HS-27A (cell line): Measurements from ENCODE around the gene TMEM108.
A peak's percentile ranks its signal among the peaks of the same experiment; 100 is the strongest.

ENCODE experiments used
- DNase-seq: peaks from one replicate; pipeline ENCODE4 v3.0.0-alpha.2; 2012; ENCODE audit warnings: low read depth, missing footprints

TMEM108 gene

DNA sequence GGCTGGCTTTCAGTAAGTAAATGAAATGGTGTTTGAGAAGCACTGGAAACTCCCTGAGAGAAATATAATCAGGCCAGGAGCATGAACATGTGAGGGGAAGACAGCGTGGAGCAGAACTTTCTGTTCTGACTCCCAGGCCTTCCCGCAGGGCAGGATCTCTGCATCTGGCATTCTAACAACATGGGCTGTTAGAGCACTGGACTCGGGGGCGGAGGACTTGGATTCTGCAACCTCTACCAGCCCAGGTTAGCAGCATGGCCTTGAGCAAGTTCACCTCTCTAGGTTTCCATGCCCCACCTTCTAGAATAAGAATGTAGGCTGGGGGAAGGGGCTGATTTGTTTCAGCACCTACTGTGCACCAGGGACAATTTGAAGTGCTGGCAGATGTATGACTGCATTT is 349.1 kb downstream of the TMEM108 start:
- no peak for DNase-seq

DNA sequence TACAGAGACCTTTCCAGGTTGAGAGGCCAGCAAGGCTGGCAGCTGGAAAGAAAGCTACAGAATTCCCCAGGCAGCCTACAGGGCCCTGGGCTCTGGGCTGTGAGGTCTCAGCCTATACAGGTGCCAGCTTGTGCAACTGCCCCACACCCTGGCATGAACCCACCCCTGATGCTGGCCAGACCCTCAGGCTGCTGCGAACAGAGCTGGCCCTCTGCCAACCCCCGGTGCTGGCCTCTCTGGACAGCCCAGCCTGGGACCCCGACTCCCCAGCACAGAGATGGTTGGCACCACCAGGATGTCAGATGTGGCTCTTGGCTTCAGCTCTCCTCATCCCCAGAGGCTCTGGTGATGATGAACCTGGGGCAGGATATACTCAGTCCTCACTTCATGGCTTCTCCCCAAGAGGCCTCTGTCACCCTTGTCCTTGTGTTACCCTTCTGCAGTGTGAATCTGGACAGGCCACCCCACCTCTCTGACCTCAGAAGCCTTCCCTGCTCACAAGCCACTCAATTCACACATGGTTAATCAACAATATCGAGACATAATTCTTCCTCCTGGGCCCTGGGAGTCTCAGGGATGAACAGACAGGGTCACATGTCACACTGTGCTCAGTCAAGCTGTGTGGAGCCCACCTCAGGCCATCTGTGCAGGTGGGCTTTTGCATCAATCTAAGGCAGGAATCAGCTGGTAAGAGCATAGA is 350.7 kb downstream of the TMEM108 start:
- no peak for DNase-seq

DNA sequence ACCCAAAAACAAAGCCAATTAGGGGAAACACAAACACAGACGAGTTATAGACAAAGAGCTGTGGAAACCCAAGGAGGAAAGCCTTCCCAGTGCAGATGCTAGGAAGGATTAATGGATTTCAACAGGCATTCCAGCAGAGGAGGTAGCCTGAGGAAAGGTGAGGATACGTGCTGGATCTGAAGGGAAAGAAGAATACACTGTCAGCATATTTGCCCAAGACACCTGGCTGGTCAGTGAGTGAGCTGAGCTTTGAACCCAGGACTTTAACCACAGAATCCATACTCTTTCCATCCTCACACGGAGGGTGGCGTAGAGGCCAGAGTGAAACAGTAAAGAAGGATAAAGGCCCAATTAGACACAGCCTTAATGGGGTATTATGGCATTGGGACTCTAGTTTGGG is 352.5 kb downstream of the TMEM108 start:
- DNase-seq = no peak

DNA sequence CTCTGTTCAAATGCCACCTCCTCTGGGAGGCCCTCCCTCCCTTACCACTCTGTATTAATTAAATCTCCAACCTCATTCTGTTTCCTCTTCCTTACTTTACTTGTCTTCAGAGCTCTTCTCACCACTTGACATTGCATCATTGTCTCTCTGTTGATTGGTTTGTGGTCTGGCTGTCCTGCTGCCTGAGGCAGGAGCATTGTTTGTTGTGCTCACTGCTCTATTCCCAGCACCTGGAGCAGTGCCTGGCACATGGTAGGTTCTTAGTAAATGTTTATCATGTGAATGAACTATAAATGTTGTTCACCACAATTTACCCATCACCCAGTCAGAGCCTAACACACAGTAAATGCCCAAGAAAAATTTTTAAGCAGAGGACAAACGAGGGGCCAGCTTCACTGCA is 355.0 kb downstream of the TMEM108 start:
- no peak for DNase-seq

DNA sequence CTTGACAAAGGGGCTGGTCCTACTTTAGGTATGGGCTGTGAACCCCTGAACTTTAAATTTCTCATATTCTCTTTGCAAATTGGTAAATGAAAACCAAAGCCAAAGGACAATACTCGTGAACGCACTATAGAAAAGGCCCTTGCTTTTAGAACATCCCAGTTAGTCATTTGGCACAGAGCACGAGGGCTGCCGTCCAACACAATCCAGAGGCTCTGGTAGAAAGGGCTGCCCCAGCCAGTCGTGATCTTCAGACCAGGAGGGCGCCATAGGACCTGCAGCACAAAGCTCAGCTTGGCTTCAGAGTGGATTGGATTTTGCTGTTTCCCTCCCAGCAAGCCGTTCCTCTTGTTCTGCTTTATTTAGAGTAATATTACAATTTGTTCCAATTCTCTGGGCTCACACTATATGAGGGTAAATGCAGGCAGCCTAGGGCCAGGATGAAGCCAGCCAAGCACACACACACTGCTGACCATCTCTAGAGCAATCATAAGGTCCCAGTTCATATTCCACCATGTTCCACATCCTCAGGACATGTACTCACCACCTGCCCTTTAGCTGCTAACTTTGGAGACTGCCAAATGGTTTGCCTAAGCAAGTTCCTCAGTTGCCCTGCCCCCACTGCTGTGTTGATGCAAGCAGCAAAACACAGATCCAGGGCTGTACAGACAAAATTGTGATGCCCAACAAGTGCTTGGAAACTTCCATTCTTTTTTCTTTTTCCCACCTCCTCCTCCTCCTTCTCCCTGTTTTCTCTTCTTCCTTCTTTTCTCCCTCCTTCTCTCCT is 355.7 kb downstream of the TMEM108 start:
- no peak for DNase-seq

DNA sequence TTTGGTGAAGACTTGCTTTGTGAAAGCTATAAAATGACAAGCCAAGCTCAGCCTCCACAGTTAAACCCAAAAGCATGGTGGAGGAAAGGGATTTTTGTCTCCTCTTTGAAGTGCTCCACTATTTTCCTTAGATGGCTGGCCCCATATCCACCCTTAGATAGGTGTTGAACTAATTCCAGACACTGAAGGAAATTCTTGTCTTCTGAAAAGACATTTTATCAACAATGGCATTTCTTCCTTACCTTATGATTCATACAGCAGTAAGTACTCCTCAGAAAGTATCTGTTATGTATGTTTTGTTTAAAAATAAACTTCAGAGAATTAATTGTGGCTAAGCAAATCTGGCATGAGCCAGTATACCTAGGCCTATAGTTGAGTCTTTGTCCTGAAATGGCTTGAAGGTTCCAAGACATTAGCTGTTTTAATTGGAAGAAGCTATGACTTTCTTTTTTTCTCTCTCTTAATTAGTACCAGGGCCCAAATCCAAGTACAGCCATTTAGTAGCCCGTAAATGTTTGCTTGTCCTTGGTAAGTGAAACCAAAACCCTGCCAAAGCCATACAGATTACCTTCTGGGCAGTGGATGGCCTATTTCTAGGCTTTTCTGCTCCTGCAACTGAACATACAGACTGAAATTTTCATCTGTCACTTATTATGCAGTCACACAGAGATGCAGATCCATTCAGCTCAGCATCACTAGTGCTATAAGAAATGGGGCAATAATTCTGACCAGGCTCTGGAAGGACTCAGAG is 356.5 kb downstream of the TMEM108 start:
- no peak for DNase-seq

DNA sequence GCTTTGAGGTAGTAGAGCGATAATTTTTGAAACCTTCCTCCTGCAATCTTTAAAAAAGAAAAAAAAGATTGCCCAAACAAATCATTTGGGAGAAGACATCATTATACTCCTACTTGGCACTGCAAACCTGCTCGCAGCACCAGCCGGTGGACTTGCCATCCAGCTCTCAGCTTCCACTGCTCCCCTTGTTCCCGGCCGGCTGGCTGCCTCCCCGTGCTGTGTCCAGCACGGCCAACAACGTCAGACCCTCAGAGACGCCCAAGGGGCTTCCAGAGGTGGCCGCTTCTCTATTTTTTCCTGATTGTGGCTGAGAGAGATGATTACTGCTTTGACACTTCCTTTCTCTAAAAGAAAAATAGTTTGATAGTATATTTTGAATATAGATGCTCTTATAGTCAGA is 358.7 kb downstream of the TMEM108 start:
- DNase-seq = no peak

DNA sequence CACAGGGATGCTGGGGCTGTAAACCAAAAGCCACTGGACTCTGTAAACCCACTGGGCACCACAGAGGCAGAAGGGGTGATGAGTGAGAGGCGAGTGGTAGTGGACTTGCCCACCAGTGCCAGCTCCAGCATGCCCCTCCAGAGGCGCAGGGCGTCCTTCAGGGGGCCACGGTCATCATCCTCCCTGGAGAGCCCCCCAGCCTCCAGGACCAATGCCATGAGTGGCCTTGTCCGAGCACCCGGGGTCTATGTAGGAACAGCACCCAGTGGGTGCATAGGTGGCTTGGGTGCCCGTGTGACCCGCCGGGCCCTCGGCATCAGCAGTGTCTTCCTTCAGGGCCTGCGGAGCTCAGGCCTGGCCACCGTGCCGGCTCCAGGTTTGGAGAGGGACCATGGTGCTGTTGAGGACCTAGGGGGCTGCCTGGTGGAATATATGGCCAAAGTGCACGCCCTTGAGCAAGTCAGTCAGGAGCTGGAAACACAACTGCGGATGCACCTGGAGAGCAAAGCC is 361.9 kb downstream of the TMEM108 start, which contains the start of gene BFSP2:
Gene BFSP2 (plus strand): TSS at position 51 of the 510 bp plus-strand sequence. CDS start 28 bp downstream, at position 79.
- no peak for DNase-seq

DNA sequence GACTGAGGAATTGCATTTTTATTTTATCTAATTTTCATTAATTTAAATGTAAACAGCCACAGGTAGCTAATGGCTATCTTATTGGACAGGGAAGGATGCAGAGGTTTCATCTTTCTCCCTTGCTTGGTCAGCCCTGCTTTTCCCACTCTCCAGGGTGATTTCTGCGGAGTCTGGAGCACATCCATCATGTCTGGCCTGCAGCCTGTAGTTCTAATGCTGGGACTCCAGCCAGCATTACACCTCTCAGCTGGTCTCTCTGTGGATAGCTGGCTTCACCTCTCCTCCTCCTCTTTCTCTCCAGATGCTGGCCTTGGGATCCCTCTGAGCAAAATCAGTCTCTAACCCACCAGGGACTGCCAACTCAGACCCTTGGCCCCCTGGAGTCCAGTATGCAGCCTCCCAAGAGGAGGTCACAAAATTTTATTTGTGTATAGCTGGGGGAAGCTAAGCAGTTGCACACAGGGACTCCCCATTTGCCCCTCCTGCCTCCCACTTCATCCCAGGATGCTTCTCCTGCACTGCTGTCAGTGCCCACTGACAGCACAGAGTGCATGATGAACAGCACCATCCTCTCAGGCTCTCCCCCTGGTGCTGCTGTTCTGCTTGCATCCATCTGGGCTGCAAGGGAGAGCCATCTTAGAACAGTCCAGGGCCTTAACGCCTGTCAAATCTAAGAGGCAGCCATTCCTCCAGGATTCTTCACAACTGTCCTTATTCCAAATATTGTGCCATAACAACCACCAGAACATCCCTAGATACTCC is 363.4 kb downstream of the TMEM108 start:
- DNase-seq = no peak

DNA sequence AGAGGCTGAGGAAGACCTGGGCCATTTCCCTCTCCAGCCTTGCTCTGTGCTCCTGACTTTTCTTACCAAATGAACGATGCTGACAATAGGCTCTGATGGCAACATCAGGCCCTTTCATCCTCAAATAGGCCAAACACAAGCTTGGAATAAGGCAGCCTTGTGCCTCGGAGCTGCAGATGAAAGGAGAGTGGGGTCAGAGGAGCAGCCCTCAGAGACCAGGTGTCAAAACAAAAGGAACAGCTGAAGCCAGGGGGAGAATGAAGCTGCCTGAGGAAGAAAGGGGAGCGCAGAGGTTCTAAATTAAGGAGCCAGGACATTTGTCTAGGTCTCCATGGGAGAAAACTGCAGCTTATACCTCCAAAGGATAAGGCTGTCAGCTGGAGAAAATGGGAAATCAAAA is 366.7 kb downstream of the TMEM108 start:
- DNase-seq = no peak

DNA sequence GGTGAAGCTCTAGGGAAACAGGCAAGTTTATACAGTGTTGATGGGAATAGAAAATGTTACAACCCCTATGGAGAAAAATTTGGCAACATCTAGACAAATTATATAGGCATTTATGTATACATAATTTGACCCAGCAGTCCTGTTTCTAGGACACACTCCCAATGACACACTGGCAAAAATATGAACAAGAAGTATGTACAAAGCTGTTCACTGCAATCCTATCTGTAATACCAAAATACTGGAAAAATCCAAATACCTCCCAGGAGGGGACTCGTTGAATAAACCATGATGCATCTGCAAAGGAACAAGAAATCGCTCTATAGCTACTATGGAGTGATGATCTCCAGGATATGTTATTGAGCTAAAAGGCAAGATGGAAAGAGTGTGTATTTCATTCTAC is 370.2 kb downstream of the TMEM108 start:
- peak; percentile 47 for DNase-seq

DNA sequence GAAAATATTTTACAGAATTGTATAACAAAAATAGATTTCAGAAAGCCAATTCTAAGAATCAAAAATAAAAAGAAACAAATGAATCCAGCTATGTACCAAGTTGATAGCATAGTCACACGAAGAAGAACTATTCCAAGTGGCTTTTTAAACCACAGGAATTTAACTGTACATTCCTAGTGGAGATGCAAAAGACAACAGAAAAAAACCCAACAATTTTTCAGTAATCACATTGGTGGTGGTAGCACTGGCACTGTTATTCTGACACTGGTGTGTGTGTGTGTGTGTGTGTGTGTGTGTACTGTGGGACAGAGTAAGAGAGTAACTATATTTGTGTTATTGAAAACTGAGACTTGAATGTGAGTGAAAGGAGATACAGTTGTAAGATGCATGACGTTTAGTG is 370.8 kb downstream of the TMEM108 start:
- peak; percentile 69 for DNase-seq

DNA sequence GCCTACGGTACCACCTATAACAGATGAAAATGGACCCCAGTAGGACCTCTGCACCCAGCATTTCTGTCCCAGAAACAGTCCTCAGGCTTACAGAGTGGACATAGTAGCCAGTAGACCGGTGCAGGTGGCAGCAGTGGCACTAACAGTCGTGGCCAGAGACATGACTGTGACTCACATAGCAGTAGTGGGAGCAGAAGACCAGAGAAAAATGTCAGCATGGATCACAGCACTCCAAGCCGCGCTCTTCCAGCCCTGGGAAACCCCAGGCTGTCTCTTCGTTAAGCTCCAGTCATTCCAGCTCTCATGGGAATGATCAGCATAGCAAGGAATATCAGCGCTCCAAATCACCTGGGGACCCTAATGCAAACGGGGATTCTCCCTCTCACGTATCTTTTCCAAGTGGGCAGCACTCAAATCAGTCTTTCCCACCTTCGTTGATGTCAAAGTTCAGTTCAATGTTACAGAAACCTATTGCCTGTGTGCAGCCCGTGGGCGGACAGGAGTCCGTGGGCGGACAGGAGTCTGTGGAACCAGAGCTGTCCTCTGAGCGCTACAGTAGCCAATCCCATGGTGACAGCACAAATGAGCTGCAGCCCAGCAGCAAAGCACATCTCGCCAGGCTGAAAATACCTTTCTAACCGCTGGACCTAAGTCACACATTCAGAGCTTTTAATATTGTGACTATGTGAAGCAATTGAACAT is 372.2 kb downstream of the TMEM108 start:
- no peak for DNase-seq

DNA sequence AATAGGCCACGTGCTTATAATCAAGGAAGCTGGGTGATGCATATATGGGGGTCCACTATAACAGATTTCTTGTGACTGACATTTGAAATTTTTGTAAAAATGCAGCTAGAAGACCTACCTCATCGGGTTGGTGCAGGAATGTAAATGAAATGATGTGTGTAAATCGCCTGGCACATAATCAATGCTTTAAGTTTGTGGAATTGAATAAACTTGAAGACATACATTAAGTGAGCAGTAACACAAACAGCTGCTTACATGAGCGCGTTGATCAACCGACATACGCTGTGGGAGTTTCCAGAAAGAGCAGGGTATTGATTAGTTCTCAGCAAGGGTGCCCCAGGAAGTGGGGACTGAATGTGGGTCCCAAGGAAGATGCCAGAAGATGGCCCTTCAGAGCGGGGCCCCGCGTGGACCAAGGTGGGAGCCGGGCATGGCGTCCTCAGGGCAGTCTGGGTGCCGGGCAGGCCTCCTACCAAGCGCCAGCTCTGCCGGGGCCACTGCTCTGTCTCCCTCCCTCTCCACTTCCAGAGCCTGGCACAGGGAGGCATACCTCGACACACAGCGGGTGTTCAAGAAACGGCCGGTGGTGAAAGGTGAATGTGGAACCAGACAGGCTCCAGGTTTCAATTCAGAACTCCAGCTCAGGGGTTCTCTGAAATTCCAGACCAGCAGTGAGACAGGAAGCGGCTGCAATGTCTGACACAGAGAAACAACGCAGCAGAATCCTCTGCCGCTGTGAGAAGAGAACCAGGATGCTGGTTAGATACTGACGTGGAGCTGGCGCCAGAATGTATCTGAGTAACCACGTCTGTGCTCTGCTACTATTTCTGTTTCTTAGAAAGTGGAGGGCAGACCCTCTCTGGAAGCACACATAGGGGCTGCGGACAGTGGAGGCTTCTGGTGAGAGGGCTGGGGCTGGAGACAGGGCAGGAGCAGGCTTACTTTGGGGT is 374.3 kb downstream of the TMEM108 start:
- no peak for DNase-seq

DNA sequence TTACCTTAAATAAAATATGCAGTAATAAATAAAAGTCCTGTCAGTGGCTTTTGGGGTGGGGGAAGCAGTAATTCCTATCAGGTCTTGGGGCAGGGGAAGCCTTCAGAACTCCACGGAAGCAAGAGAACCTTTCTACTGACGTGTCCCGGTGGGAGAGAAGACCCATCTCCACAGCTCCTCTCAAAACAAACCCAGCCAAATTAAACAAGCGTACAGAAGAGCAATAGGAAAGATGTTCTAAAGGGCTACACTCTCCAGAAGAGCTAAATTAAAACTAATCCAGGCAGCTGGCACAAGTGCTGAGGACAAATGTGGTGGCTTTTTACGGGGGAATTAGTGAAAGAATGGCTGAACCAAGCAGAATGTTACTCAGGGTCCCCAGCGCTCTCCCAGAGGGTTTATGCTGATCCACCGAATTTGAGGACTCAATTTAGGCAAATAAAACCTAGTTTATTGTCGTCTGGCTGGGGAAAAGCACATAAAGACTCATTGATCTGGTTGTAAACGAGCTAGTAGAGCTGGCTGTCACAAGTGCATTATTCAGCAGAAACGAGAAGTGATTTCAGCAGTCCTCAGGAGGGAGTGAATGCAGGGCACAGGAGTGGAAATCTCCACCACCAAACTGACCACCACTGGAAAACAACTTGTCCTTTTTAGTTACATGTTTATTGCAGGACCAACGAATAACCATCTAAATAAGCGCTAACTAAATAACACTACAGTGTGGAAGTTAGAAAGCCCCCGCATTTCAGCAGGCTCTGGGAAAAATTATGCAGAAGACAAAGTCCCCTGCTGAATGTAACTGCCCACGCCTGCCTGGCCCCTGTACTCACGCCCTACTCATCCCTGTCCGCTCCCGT is 375.2 kb downstream of the TMEM108 start:
- no peak for DNase-seq

DNA sequence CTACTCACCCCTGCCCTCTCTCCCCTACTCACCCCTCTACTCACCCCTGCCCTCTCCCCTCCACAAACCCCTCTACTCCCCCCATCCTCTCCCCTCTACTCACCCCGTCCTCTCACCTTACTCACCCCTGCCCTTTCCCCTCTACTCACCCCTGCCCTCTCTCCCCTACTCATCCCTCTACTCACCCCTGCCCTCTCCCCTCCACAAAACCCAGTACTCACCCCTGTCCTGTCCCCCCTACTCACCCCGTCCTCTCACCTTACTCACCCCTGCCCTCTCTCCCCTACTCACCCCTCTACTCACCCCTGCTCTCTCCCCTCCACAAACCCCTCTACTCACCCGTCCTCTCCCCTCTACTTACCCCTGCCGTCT is 375.8 kb downstream of the TMEM108 start:
- no peak for DNase-seq

DNA sequence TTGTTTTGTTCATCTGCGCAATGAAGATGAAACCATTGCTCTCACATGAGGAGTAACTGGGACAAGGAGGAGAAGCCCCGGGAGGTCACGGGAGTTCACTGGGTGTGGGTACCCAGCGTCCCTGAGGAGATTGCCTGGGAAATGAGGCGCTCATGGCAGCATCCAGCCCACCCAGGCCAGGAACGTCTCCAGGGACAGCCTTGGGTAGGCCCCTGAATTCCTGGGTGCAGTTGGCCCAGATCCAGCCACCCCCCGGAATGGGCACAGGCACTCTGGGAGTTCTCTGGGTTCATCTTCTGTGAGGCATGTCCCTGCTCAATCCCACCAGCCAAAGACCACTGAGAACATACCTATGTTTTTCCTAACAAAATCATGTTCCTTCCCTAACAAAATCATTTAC is 380.2 kb downstream of the TMEM108 start:
- no peak for DNase-seq

DNA sequence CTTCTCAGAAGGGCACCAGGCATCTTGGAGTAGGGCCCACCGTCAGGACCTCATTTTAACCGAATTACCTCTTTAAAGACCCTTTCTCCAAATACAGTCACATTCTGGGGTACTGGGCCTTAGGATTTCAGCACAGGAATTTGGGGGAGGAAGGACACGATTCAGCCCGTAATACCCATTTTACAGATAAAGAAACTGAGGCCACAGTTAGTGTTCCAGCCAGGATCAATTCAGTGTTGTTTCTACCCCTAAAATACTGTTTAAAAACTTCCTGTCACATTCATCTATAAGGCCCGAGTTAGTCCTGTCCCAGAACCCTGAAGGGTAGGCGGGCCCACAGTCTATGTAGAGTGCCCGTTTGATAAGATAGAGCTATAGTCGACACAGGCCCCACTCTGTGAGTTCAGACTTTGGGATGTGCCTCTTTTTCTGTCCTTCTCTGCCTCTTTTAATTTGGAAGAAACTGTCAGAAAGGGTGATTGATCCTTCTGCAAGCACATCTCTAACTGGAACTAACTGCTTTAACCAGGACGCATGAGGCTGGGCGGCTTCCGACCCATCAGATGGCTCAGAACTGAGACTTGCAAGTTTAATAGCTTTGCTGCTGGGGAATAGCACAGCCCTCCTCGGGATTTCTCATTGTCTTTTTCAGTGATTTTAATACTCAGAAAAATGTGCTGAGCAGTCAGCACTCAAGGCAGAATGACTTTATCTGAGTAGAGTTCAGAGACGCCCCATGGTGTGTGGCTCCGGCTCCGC is 381.1 kb downstream of the TMEM108 start:
- no peak for DNase-seq
